Measurements from ENCODE around the gene MAOA. TPM values are rescaled to one million over a fixed set of nuclear protein-coding genes. Genes with fewer than 3 reads are reported as not detected.

MAOA gene
- total and polyA plus RNA-seq, 2 donors (not counting 1 experiment from before 2014, with no cell fraction given), result 0.05 TPM; not detected in 1

- H4K20me1 ChIP-seq (ENCODE audit: control insufficient read depth, insufficient read depth, low read length, poor library complexity, severe bottlenecking), result no peaks in the 10 kb centered on the region
- H2AFZ ChIP-seq (ENCODE audit: insufficient read depth, low read depth, low read length, poor library complexity, severe bottlenecking), result no peak overlapping the region
- TF ChIP-seq CTCF (IDR thresholded peaks at IDR 0.05), result no peak
- TF ChIP-seq EZH2 (IDR thresholded peaks at IDR 0.05; ENCODE audit: borderline replicate concordance, insufficient read depth, low read depth, low read length, poor library complexity, severe bottlenecking), result no peak
- H3K79me2 ChIP-seq (ENCODE audit: control insufficient read depth, insufficient read depth, low read length), result no peaks in the 10 kb centered on the region
- no peak for ATAC-seq (ENCODE audit: low read depth)
- no peaks in the 10 kb centered on the region for H3K9me3 ChIP-seq (ENCODE audit: control extremely low read depth in 1 of 3, control insufficient read depth in 2 of 3, insufficient read depth in 1 of 3, low read length in 2 of 3)
- no peak for DNase-seq
- H3K27ac ChIP-seq (ENCODE audit: low read length in 2 of 2), result no peak overlapping the region
- POLR2A ChIA-PET, result no interaction called here
- H3K4me3 Mint-ChIP-seq, result no peak overlapping the region
- no peak overlapping the region for H3K27ac Mint-ChIP-seq
- no peaks in the 10 kb centered on the region for H3K27me3 ChIP-seq (replicated peaks in 1 of 4; ENCODE audit: control extremely low read depth in 1 of 4, control insufficient read depth in 3 of 4, insufficient read depth in 4 of 4, low read length in 3 of 4)
- no peak overlapping the region for H3K9ac ChIP-seq (ENCODE audit: low read length)
- 100% methylated on average over 1 of the region's 6 CpGs for WGBS (ENCODE audit: insufficient coverage)
- intact Hi-C loops (cut with micrococcal nuclease), result no loop called here
- CTCF ChIA-PET, result interaction anchor here (2.5 kb wide), 1 partner anchor 14 kb away, joined by 8 read pairs; no protein-coding TSS in a partner anchor
- no peaks in the 10 kb centered on the region for H3K4me1 ChIP-seq (ENCODE audit: control insufficient read depth in 2 of 2, insufficient read depth in 2 of 2, low read length in 2 of 2)
- H3K4me1 Mint-ChIP-seq, result no peaks in the 10 kb centered on the region
- H3K36me3 ChIP-seq (replicated peaks in 1 of 2; ENCODE audit: control extremely low read depth in 1 of 2, control insufficient read depth in 1 of 2, extremely low read depth in 1 of 2, insufficient read depth in 2 of 2, low read length in 1 of 2), result no peaks in the 10 kb centered on the region
- no peak overlapping the region for H3K4me2 ChIP-seq (replicated peaks; ENCODE audit: low read depth, low read length, poor library complexity, severe bottlenecking)
- H3K4me3 ChIP-seq (ENCODE audit: control extremely low read depth in 1 of 5, extremely low read depth in 1 of 5, insufficient read depth in 1 of 5, low read depth in 2 of 5, low read length in 4 of 5), result no peak overlapping the region
- H3K27me3 Mint-ChIP-seq, result peaks cover 6% of the 10 kb centered on the region
- no peaks in the 10 kb centered on the region for H3K9me3 Mint-ChIP-seq (ENCODE audit: insufficient read depth)
Observed at GRCh38 chrX:43735534-43735933, 79.4 kb downstream of the MAOA start.

GRCh38 chrX:43735957-43736356 is 79.9 kb downstream of the MAOA start:
- Mint-ChIP-seq H3K4me3 (no peak overlapping the region), H3K9me3 (ENCODE audit: insufficient read depth) (no peaks in the 10 kb centered on the region), H3K27ac (no peak overlapping the region), H3K4me1 (no peaks in the 10 kb centered on the region), H3K27me3 (peaks cover 6% of the 10 kb centered on the region)
- no peak for TF ChIP-seq EZH2 (IDR thresholded peaks at IDR 0.05; ENCODE audit: borderline replicate concordance, insufficient read depth, low read depth, low read length, poor library complexity, severe bottlenecking)
- TF ChIP-seq CTCF (IDR thresholded peaks at IDR 0.05), result no peak
- Histone ChIP-seq H3K4me1 (ENCODE audit: control insufficient read depth in 2 of 2, insufficient read depth in 2 of 2, low read length in 2 of 2) (no peaks in the 10 kb centered on the region), H4K20me1 (ENCODE audit: control insufficient read depth, insufficient read depth, low read length, poor library complexity, severe bottlenecking) (no peaks in the 10 kb centered on the region), H3K27me3 (replicated peaks in 1 of 4; ENCODE audit: control extremely low read depth in 1 of 4, control insufficient read depth in 3 of 4, insufficient read depth in 4 of 4, low read length in 3 of 4) (no peaks in the 10 kb centered on the region), H3K4me3 (ENCODE audit: control extremely low read depth in 1 of 5, extremely low read depth in 1 of 5, insufficient read depth in 1 of 5, low read depth in 2 of 5, low read length in 4 of 5) (no peak overlapping the region), H3K4me2 (replicated peaks; ENCODE audit: low read depth, low read length, poor library complexity, severe bottlenecking) (no peak overlapping the region), H3K36me3 (replicated peaks in 1 of 2; ENCODE audit: control extremely low read depth in 1 of 2, control insufficient read depth in 1 of 2, extremely low read depth in 1 of 2, insufficient read depth in 2 of 2, low read length in 1 of 2) (no peaks in the 10 kb centered on the region), H3K9me3 (ENCODE audit: control extremely low read depth in 1 of 3, control insufficient read depth in 2 of 3, insufficient read depth in 1 of 3, low read length in 2 of 3) (no peaks in the 10 kb centered on the region), H2AFZ (ENCODE audit: insufficient read depth, low read depth, low read length, poor library complexity, severe bottlenecking) (no peak overlapping the region), H3K79me2 (ENCODE audit: control insufficient read depth, insufficient read depth, low read length) (no peaks in the 10 kb centered on the region), H3K27ac (ENCODE audit: low read length in 2 of 2) (no peak overlapping the region), H3K9ac (ENCODE audit: low read length) (no peak overlapping the region)
- no CpG with 5 or more reads among the region's 3 CpGs for WGBS (ENCODE audit: insufficient coverage)
- intact Hi-C loops (cut with micrococcal nuclease), result no loop called here
- no peak for DNase-seq
- ChIA-PET POLR2A (no interaction called here), CTCF (interaction anchor here (2.5 kb wide), 1 partner anchor 14 kb away, joined by 8 read pairs; no protein-coding TSS in a partner anchor)
- ATAC-seq (ENCODE audit: low read depth), result no peak
